Stimulated activated naive B cell treated with anti-CD40 and anti-IgM and Interleukin-4, amounts not matched to agents 10 μg/mL and 1 μg/mL and 100 μg/mL, for 72 hours (primary cell): Measurements from ENCODE around the gene MCM3AP.
A peak's percentile ranks its signal among the peaks of the same experiment; 100 is the strongest.
"Not testable (repeated sequence)": the region's sequence is repeated elsewhere in the genome, so short reads cannot be mapped to it uniquely, and the experiment has no call there.

Source experiments
- ATAC-seq, 2 donors: fragments of 150-1000 bp; cut with Tn5 transposase; replicated peaks; 2 replicates each; pipeline ENCODE4 v1.10.0; 2021; ENCODE audit warnings: moderate library complexity in 1 of 2
- DNase-seq: peaks from one replicate; pipeline ENCODE4 v3.0.0; 2021
- H3K27ac Mint-ChIP-seq: one replicate; pipeline ENCODE4 v1.8.0; 2022; ENCODE audit warnings: mild to moderate bottlenecking, mixed read lengths
- H3K27me3 Mint-ChIP-seq, 2 donors: one replicate each; pipeline ENCODE4 v1.8.0; 2022; ENCODE audit warnings: mixed read lengths in 2 of 2
- H3K36me3 Mint-ChIP-seq, 2 donors: one replicate each; pipeline ENCODE4 v1.8.0; 2022; ENCODE audit warnings: mixed read lengths in 2 of 2, mild to moderate bottlenecking in 1 of 2
- H3K4me1 Mint-ChIP-seq, 2 donors: one replicate each; pipeline ENCODE4 v1.8.0; 2022; ENCODE audit warnings: mixed read lengths in 2 of 2, mild to moderate bottlenecking in 1 of 2
- H3K4me3 Mint-ChIP-seq, 2 donors: one replicate each; pipeline ENCODE4 v1.8.0; 2022; ENCODE audit warnings: mild to moderate bottlenecking in 2 of 2, mixed read lengths in 2 of 2, moderate library complexity in 1 of 2
- H3K9me3 Mint-ChIP-seq, 2 donors: one replicate each; pipeline ENCODE4 v1.8.0; 2022; ENCODE audit warnings: mixed read lengths in 2 of 2, mild to moderate bottlenecking in 1 of 2

The MCM3AP gene

DNA sequence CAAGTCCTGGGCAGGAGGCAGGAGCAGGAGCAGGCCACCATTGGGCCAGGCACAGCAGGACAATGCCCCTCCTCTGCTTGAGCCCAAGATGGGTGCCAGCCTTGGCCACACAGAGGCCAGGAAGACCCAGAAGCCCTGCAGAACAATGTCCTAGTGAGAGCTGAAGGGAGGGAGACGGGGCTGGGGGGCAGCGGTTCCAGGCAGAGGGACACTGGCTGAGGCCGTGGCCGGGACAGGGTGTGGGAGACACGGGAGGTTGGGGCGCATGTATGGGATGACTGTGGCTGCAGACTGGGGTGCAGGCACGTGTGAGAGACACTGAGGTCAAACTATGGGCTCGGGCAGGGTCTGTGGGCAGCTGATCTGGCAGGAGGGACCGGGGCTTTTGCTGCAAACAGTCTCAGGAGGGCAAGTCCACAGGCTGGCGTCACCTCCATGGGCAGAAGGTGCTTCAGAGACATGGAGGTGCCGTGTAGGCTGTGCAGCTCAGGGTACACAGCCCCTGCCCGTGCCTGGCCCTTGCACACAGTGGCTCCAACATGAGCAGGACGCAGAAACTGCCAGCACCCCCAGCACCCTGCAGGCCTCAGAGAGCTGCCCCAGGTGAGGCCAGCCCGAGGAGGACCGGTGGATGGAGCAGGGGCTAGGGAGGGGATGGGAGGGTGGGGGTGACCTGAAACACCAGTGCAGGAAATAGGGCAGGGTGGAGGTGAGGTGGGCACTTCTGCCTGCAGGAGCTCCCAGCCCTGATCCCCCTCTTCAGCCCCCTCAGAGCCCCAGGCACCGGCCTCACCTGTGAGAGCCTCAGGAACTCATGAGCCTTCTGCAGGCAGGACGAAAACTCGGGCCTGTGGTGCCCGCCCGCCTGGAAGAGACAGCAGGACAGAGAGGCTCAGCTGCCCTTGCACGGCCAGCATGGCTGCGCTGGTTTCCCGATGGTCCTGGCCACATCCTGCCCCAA, 76.4 kb downstream of the MCM3AP start:
- no peaks in the 10 kb centered on the region for H3K9me3 Mint-ChIP-seq
- no peak overlapping the region for H3K27ac Mint-ChIP-seq
- H3K4me1 Mint-ChIP-seq = no peaks in the 10 kb centered on the region
- ATAC-seq (peak in 1 of 2 donors; percentile 10), DNase-seq (no peak)
- H3K27me3 Mint-ChIP-seq = no peaks in the 10 kb centered on the region
- H3K4me3 Mint-ChIP-seq = no peak overlapping the region
- peaks cover 36 to 66% of the 10 kb centered on the region in 2 donors for H3K36me3 Mint-ChIP-seq

DNA sequence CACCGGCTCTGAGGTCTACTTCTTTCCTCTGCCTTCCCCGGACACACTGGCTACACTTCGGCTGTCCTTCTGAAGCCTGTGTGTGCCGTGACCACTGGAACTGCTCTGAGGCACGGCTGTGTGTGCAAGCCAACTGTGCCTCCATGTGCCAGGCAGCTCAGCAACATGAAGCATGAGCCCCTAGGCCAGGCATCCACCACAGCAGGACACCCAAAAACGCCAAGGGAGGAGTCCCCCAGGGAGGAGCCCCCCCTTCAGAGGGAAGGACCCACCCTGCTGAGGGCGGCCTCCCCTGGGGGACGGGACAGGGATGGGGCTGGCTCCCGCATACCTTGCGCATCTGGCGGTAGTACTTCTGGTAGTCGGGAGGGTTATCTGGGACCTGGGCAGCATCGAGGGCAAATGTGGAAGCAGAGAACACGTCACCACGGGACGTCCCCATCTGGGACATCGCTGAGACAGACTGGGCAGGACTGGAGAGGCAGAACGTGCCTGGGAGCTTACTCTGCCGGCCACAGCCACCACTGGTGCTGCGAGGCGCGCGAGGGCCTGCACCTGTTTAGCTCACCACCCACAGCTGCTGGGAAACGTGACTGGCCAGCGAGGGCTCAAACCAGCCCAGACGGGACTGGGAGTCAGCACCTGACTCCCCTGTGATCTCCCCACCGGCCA, 77.4 kb downstream of the MCM3AP start:
- H3K9me3 Mint-ChIP-seq = no peaks in the 10 kb centered on the region
- peaks cover 39 to 67% of the 10 kb centered on the region in 2 donors for H3K36me3 Mint-ChIP-seq
- H3K27ac Mint-ChIP-seq = no peak overlapping the region

DNA sequence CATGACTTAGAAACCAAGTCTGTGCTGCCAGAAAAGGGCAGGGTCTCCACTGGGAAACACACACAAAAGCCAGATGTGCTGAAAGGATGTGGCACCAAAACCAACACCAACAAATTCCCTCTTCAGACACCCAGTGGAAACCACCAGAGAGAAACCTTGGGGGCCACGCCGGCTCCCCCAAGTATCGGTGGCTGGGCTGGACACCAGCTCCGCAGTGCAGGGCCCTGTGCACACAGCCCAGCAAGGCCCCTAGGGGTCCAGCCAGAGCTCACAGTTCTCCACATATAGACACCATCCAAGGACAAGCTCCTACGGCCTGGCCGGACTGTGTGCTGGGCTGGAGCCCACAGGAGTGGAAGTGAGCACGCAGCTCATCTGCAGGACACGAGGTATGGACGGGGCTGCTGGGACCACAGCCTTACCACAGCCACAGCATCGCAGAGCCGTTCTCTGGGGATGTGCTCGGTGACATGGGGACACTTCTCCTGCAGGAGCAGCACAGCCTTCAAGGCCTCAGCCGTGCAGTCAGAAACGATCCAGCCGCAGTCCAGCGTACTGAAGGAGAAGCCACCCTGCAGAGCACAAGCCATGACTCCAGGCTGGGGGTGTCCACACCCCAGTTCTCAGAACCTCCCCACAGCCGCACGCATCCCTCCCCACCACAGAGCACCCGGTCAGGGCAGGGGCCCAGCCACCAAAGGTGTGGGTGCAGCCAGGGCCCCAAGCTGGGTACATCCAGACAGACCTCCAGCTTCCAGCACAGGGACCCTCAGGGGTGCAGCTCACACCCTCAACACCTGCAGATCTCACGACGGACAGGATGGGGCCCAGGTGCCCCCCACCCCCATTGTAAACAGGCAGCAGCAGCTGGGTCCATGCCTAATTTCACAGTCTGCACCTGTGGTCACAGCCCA, 78.1 kb downstream of the MCM3AP start:
- Mint-ChIP-seq H3K4me3 (no peak overlapping the region), H3K27me3 (no peaks in the 10 kb centered on the region), H3K9me3 (no peaks in the 10 kb centered on the region), H3K4me1 (no peaks in the 10 kb centered on the region), H3K36me3 (peaks cover 40 to 67% of the 10 kb centered on the region in 2 donors), H3K27ac (no peak overlapping the region)
- DNase-seq = no peak
- ATAC-seq = no peak

More for the DNA sequence above, 77.4 kb downstream of the MCM3AP start:
- ATAC-seq (no peak), DNase-seq (no peak)
- no peaks in the 10 kb centered on the region for H3K27me3 Mint-ChIP-seq
- H3K4me1 Mint-ChIP-seq = no peaks in the 10 kb centered on the region
- H3K4me3 Mint-ChIP-seq = no peak overlapping the region

DNA sequence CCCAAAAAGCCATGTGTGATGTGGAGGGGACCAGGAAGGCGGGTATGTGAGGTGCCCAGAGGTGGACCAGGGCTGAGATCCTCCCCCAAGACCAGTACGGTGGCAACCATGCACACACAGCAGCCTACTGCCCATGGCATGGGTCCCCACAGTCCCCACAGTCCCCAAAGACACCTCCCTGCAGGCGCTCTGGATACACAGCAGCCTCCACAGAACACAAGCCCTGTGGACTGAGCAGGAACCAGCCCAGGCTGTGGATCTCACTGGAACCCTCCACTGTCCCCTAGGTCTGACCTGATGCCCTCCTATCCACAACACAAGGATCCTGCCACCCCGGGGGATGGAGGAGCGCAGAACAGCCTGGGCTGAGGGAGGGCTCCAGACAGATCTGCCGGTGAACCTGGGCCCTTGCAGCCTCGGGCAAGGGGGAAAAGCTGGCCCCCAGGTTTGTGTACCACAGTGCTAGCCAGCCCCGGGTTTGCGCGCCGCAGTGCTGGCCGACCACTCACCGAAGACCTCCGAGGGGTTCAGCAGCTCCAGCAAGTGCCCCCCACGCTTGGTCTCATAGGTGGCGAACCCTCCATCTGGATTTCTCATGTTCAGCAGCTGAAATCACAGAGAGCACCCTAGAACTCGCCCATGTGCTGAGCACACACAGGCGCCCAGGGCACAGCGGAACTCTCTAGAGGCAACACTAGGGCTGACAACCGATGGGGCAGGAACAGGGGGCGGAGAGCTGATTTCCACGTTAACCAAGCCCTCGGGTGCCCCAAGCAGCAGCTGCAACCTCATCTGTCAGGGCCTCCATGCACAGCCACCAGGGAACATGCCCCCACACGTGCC, 79.0 kb downstream of the MCM3AP start:
- DNase-seq = no peak
- Mint-ChIP-seq H3K36me3 (peaks cover 36 to 61% of the 10 kb centered on the region in 2 donors), H3K27me3 (no peaks in the 10 kb centered on the region), H3K4me1 (no peaks in the 10 kb centered on the region), H3K4me3 (no peak overlapping the region), H3K27ac (no peak overlapping the region), H3K9me3 (no peaks in the 10 kb centered on the region)
- ATAC-seq = no peak

DNA sequence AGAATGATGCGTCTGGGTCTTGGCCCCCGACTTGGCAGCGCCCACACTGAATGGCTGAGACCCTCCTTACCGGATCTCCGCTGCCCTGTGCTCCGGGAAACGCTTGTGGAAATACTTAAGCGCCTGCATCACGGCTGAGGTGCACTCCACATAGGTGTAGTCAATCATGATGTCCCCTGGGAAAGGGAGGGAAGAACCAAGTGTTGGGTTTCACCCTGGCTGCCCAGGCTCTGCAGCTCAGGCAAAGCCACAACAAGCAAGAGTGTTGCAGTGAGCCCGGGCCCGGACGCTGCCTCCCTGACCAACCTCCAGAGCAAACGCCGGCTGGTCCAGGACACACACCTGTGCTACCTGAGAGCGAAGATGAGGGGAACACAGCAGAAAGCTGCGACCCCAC, 79.6 kb downstream of the MCM3AP start:
- Mint-ChIP-seq H3K36me3 (peaks cover 33 to 59% of the 10 kb centered on the region in 2 donors), H3K27me3 (no peaks in the 10 kb centered on the region), H3K9me3 (no peaks in the 10 kb centered on the region), H3K27ac (no peak overlapping the region), H3K4me1 (no peaks in the 10 kb centered on the region), H3K4me3 (no peak overlapping the region)
- DNase-seq = no peak
- no peak for ATAC-seq

DNA sequence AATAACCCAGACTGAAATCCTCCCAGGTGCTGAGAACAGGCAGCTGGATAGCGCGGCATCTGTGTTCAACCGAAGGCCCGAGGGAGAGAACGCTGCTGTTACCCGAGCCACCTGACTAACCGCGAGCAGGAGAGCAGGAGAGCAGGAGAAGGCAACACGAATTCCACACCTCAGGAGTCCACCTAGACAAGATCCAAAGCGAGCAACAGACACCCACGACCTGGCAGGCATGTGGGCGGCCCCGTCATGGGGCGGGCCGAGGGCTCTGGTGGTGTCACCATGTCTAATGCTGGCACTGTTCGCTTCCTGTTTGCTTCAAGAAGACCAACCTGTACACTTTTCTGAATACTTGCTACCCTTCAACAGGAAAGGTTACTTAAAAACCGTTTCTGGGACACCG, 80.2 kb downstream of the MCM3AP start:
- H3K27me3 Mint-ChIP-seq = no peaks in the 10 kb centered on the region
- no peaks in the 10 kb centered on the region for H3K9me3 Mint-ChIP-seq
- peaks cover 38 to 61% of the 10 kb centered on the region in 2 donors for H3K36me3 Mint-ChIP-seq
- no peak overlapping the region for H3K4me3 Mint-ChIP-seq
- H3K27ac Mint-ChIP-seq = no peak overlapping the region
- ATAC-seq (no peak), DNase-seq (no peak)
- H3K4me1 Mint-ChIP-seq = no peaks in the 10 kb centered on the region

DNA sequence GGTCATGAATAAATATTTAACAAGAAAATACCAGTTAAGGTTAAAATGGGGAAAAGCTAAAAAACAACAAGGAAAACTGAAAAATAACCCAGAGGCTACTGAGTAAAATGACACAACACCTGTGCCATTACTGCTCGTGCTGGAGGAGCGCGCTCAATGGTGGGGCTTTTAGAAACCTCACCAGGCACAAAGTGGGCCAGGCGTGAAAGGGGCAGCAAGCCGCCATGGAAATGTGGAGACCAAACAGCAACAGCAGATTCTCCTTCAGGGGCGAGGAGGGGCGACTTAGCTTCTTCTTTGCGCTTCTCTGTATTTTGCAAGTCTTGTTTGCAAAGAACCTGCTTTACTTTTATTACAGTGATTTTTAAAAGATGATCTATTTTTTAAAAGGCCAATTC, 82.2 kb downstream of the MCM3AP start:
- no peaks in the 10 kb centered on the region for H3K4me1 Mint-ChIP-seq
- peaks cover 44 to 67% of the 10 kb centered on the region in 2 donors for H3K36me3 Mint-ChIP-seq
- no peaks in the 10 kb centered on the region for H3K9me3 Mint-ChIP-seq
- H3K27me3 Mint-ChIP-seq = no peaks in the 10 kb centered on the region
- H3K27ac Mint-ChIP-seq = no peak overlapping the region
- no peak for ATAC-seq
- DNase-seq = no peak
- H3K4me3 Mint-ChIP-seq = no peak overlapping the region

DNA sequence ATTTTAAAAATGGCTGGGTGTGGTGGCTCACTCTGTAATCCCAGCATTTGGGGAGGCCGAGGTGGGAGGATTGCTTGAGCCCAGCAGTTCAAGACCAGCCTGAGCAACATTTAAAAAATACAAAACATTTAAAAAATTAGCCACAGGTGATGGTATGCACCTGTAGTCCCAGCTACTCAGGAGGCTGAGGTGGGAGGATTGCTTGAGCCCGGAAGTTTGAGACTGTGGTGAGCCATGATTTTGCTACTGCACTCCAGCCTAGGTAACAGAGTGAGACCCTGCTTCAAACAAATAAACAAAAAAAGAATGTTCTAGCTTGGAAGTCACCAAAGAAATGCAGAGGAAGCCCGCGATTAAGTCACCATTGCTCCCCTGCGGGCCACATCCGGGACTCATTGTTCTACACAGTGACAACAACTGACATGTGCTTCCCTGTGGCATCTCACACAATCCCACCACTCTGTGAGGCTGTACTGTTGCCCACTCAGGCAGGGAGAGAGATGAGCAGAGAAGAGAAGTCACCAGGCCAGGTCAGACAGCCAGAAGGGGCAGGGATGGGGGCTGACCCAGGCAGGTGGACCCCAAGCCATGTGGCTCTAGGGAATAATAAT, 82.7 kb downstream of the MCM3AP start:
- DNase-seq (no peak), ATAC-seq (no peak)
- no peaks in the 10 kb centered on the region for H3K9me3 Mint-ChIP-seq
- no peaks in the 10 kb centered on the region for H3K4me1 Mint-ChIP-seq
- no peak overlapping the region for H3K27ac Mint-ChIP-seq
- H3K36me3 Mint-ChIP-seq = peaks cover 46 to 66% of the 10 kb centered on the region in 2 donors
- no peak overlapping the region for H3K4me3 Mint-ChIP-seq
- H3K27me3 Mint-ChIP-seq = no peaks in the 10 kb centered on the region

DNA sequence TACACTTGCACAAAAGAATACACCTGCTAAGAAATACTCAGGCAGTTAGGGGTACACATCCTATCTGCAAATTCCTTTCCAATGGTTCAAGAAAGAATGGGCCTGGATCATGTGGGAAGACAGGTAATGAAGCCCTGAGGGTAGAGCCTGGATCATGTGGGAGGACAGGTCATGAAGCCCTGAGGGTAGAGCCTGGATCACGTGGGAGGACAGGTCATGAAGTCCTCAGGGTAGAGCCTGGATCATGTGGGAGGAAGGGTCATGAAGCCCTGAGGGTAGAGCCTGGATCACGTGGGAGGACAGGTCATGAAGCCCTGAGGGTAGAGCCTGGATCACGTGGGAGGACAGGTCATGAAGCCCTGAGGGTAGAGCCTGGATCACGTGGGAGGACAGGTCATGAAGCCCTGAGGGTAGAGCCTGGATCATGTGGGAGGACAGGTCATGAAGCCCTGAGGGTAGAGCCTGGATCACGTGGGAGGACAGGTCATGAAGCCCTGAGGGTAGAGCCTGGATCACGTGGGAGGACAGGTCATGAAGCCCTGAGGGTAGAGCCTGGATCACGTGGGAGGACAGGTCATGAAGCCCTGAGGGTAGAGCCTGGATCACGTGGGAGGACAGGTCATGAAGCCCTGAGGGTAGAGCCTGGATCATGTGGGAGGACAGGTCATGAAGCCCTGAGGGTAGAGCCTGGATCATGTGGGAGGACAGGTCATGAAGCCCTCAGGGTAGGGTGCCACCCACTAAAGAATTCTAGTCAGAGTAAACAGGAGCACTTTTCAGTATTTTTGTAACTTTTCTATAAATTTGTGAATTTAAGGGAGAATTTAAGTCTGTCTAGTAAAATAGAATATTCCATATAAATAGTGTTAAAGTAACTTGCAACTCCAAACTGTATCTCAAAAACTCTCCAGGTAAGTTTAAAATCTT, 84.3 kb downstream of the MCM3AP start:
- not testable (repeated sequence) for H3K4me3 Mint-ChIP-seq, ATAC-seq, DNase-seq, H3K4me1 Mint-ChIP-seq, H3K9me3 Mint-ChIP-seq, H3K27me3 Mint-ChIP-seq
- Mint-ChIP-seq H3K27ac (peak overlapping the region; percentile 20), H3K36me3 (peaks cover 54 to 72% of the 10 kb centered on the region in 2 donors)

DNA sequence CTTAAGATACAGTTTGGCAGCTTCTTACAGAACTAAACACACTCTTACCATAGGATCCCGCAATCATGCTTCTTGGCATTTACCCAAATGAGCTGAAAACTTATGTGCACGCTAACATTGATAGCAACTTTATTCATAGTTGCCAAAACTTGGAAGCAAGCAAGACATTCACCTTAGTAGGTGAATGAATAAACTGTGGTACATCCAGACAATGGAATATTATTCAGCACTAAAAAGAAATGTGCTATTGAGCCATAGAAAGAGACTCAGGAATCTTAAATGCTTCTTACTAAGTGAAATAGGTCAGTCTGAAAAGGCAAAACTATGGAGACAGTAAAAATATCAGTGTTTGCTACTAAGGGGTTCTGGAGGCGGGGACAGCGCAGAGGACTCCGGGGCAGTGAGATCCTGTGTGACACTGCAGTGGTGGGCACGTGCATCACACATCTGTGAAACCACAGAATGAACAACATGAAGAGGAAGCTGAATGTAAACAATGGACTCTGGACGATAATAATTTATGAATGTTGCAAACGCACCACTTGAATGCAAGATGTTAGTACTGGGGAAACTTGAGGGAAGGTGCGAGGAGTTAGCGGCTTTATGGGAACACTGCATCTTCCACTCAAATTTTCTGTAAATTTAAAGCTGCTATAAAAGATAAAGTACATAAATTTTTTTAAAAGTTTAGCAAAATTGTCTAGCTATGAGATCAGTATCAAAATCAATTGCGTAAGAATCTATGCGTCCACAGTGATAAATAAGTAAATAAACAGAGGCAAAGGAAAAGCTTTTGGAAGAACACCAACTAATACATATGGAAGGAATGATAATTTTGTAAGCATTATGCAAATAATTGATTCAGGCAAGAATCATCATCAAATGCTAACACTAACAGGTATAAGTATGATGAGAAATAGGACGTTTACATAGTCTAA, 85.7 kb downstream of the MCM3AP start:
- H3K36me3 Mint-ChIP-seq = peaks cover 54 to 66% of the 10 kb centered on the region in 2 donors
- ATAC-seq = no peak

DNA sequence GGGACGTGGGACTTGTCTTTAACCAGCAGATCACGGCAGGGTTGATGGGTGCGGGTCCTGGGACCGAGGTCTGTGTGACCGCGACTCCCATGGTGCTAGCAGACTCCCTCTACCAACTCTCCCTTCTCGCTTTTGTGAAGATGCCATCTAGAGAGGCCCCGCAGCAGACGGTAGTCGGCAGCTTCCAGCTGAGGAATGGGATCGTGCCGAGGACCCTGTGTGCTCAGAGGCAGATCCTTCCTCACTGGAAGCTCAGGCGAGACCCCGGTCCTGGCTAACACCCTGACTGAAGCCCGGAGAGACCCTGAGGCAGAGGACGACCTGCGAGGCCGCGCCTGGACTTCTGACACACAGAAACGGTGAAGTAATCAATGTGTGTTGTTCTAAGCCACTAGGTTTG, 88.7 kb downstream of the MCM3AP start:
- Mint-ChIP-seq H3K27ac (no peak overlapping the region), H3K4me1 (no peaks in the 10 kb centered on the region), H3K27me3 (no peaks in the 10 kb centered on the region), H3K36me3 (peaks cover 59 to 62% of the 10 kb centered on the region in 2 donors), H3K9me3 (no peaks in the 10 kb centered on the region), H3K4me3 (no peak overlapping the region)
- DNase-seq (no peak), ATAC-seq (no peak)

More for the DNA sequence above, 85.7 kb downstream of the MCM3AP start:
- Mint-ChIP-seq H3K4me3 (no peak overlapping the region), H3K4me1 (no peaks in the 10 kb centered on the region), H3K9me3 (no peaks in the 10 kb centered on the region), H3K27me3 (no peaks in the 10 kb centered on the region), H3K27ac (no peak overlapping the region)
- no peak for DNase-seq
